K562 (cell line): Measurements from ENCODE around the gene MRPL38. TPM values are rescaled to one million over a fixed set of nuclear protein-coding genes. Genes with fewer than 3 reads are reported as not detected.
A peak's percentile ranks its signal among the peaks of the same experiment; 100 is the strongest.

Experiments used
- ATAC-seq: fragments of 200-7000 bp; cut with Tn5 transposase; 3 replicates; pipeline ENCODE4 v1.9.1; 2020; ENCODE audit warnings: moderate library complexity
- BruUV-seq: library from RNA; stranded (reverse); fragments of 400-500 nt; replicated peaks from 2 replicates; lab custom pipeline; 2021; lab: Mats Ljungman, UMichigan
- CTCF ChIA-PET: fragments of 300-600 bp; formaldehyde crosslinking; extraction: SDS; loops from one replicate; lab custom pipeline; 2021; ENCODE audit warnings: low intra/inter-chr PET ratio; lab: Yijun Ruan, JAX
- POLR2A ChIA-PET: fragments of 300-600, 350-650 bp; sonication (Branson Sonifier 250); formaldehyde crosslinking; extraction: SDS; loops from one replicate; lab custom pipeline; 2021; ENCODE audit warnings: antibody characterized with exemption, inconsistent platforms; lab: Yijun Ruan, JAX
- DNase-seq, 4 experiments: peaks; one replicate each; pipeline versions ENCODE4 v3.0.0 to v3.0.0-alpha.2; 2011 to 2018; ENCODE audit warnings: low spot score in 3 of 4, mixed read lengths in 3 of 4; ENCODE audit errors: extremely low read depth in 1 of 4
- FAIRE-seq: peaks from 2 replicates; lab custom pipeline; 2011; peaks lifted over from hg19 to GRCh38; lab: Jason Lieb, UNC
- H2AFZ ChIP-seq: 2 replicates; pipeline ENCODE4 v1.6.0; 2011; ENCODE audit warnings: low read depth, low read length, control low read depth, inconsistent platforms
- H3K27ac ChIP-seq: fragments of 200-600 bp; 3 replicates; pipeline ENCODE4 v1.8.0; 2011; ENCODE audit warnings: low read depth, mild to moderate bottlenecking, control low read depth, inconsistent platforms, low read length, moderate library complexity, mixed read lengths; ENCODE audit errors: extremely low read depth
- H3K27me3 ChIP-seq, 2 experiments: fragments of 300-600 bp in 1 of 2; 2 replicates in 1 of 2; 3 replicates in 1 of 2; pipeline versions ENCODE4 v1.6.0 to v1.8.0; 2011; ENCODE audit warnings: inconsistent platforms in 2 of 2, low read length in 2 of 2, mild to moderate bottlenecking in 1 of 2, mixed read lengths in 1 of 2, moderate library complexity in 1 of 2; ENCODE audit not compliant: control insufficient read depth in 2 of 2, insufficient read depth in 2 of 2
- H3K36me3 ChIP-seq: fragments of 300-600 bp; 3 replicates; pipeline ENCODE4 v1.8.0; 2011; ENCODE audit warnings: mild to moderate bottlenecking, low read length, inconsistent platforms; ENCODE audit not compliant: control insufficient read depth, insufficient read depth
- H3K4me1 ChIP-seq, 2 experiments: fragments of 200-600 bp in 1 of 2; replicated peaks in 1 of 2; 2 replicates in 1 of 2; 3 replicates in 1 of 2; pipeline versions ENCODE4 v1.5.1 to v1.8.0; 2011; ENCODE audit warnings: inconsistent platforms in 2 of 2, low read length in 2 of 2, mild to moderate bottlenecking in 1 of 2, mixed read lengths in 1 of 2, moderate library complexity in 1 of 2; ENCODE audit not compliant: control insufficient read depth in 2 of 2, insufficient read depth in 2 of 2
- H3K4me2 ChIP-seq: 2 replicates; pipeline ENCODE4 v1.6.1; 2011; ENCODE audit warnings: low read length, control low read depth, inconsistent platforms, mixed read lengths; ENCODE audit not compliant: insufficient read depth
- H3K4me3 ChIP-seq: fragments of 200-600 bp; sonication (generic), shearing (Covaris generic); 2 replicates; pipeline ENCODE4 v1.5.1; 2016; ENCODE audit warnings: control low read depth, inconsistent platforms
- H3K79me2 ChIP-seq: fragments of 200-600 bp; 3 replicates; pipeline ENCODE4 v1.8.0; 2011; ENCODE audit warnings: low read length, inconsistent platforms; ENCODE audit not compliant: control insufficient read depth, insufficient read depth
- H3K9ac ChIP-seq, 2 experiments: 2 replicates each; pipeline versions ENCODE4 v1.6.0 to v1.6.1; 2011; ENCODE audit warnings: low read depth in 2 of 2, low read length in 2 of 2, control low read depth in 1 of 2, inconsistent platforms in 1 of 2, mild to moderate bottlenecking in 1 of 2, mixed read lengths in 1 of 2; ENCODE audit not compliant: insufficient read depth in 1 of 2
- H3K9me1 ChIP-seq: one replicate; pipeline ENCODE4 v1.6.0; 2011; ENCODE audit warnings: inconsistent platforms, mild to moderate bottlenecking, low read length, moderate library complexity; ENCODE audit not compliant: control insufficient read depth, insufficient read depth
- H3K9me3 ChIP-seq: replicated peaks from 2 replicates; pipeline ENCODE4 v1.5.1; 2011; ENCODE audit warnings: low read depth, low read length, inconsistent platforms; ENCODE audit not compliant: control insufficient read depth, insufficient read depth
- H4K20me1 ChIP-seq: replicated peaks from 2 replicates; pipeline ENCODE4 v1.6.1; 2011; ENCODE audit warnings: low read length, inconsistent platforms, mixed read lengths; ENCODE audit not compliant: control insufficient read depth, insufficient read depth
- BRD9 ChIP-seq: fragments of 450-650 bp; IDR thresholded peaks from 2 replicates; pipeline ENCODE4 v1.6.1; 2018; ENCODE audit warnings: low read depth; ENCODE audit not compliant: partially characterized antibody
- CBX3 ChIP-seq, 2 experiments: IDR thresholded peaks; 1 replicate in 1 of 2; 2 replicates in 1 of 2; pipeline ENCODE4 v1.6.1; 2012; ENCODE audit warnings: inconsistent platforms in 2 of 2, low read length in 2 of 2, borderline replicate concordance in 1 of 2, control low read depth in 1 of 2
- EWSR1 ChIP-seq: fragments of 450-650 bp; IDR thresholded peaks from 2 replicates; pipeline ENCODE4 v1.6.1; 2018; ENCODE audit warnings: borderline replicate concordance, mild to moderate bottlenecking, low read depth, moderate library complexity; ENCODE audit not compliant: partially characterized antibody
- KLF16 ChIP-seq: IDR thresholded peaks from 2 replicates; pipeline ENCODE4 v1.6.1; 2016; ENCODE audit warnings: antibody characterized with exemption
- LCOR ChIP-seq: sonication (generic); formaldehyde crosslinking; IDR thresholded peaks from 2 replicates; pipeline ENCODE4 v1.8.0; 2022; ENCODE audit warnings: mild to moderate bottlenecking, missing genetic modification reagents
- MAFK ChIP-seq: IDR thresholded peaks from 2 replicates; pipeline ENCODE4 v1.6.1; 2011; ENCODE audit warnings: low read length, improper control_type of control experiment
- NCOA4 ChIP-seq: fragments of 450-650 bp; IDR thresholded peaks from 2 replicates; pipeline ENCODE4 v1.6.1; 2018; ENCODE audit warnings: mild to moderate bottlenecking; ENCODE audit not compliant: partially characterized antibody
- SMARCA5 ChIP-seq: fragments of 450-650 bp; IDR thresholded peaks from 2 replicates; pipeline ENCODE4 v1.6.1; 2016
- ZEB2 ChIP-seq: fragments of 450-650 bp; IDR thresholded peaks from 2 replicates; pipeline ENCODE4 v1.6.1; 2016
- ZNF175 ChIP-seq: fragments of 200-800 bp; sonication (Bioruptor generic); IDR thresholded peaks from 2 replicates; pipeline ENCODE4 v1.6.1; 2016; ENCODE audit warnings: low read depth, mild to moderate bottlenecking, missing genetic modification characterization, missing compliant biosample characterization
- ZNF224 ChIP-seq: sonication (generic); formaldehyde crosslinking; IDR thresholded peaks from 2 replicates; pipeline ENCODE4 v1.8.0; 2022; ENCODE audit warnings: mild to moderate bottlenecking, missing genetic modification reagents
- ZNF76 ChIP-seq: fragments of 250-450 bp; sonication (Bioruptor Pico); IDR thresholded peaks from 2 replicates; pipeline ENCODE4 v1.4.0; 2020; ENCODE audit warnings: mild to moderate bottlenecking, moderate library complexity, borderline replicate concordance
- ZNF778 ChIP-seq: fragments of 450-650 bp; formaldehyde crosslinking; IDR thresholded peaks from 2 replicates; pipeline ENCODE4 v1.4.0; 2020; ENCODE audit warnings: mild to moderate bottlenecking, moderate library complexity
- WGBS: fragments of 100-300 bp; shearing (Covaris generic); methylation state at CpG from one replicate; pipeline ENCODE4 v1.1.6; 2016; ENCODE audit warnings: low coverage, mixed read lengths; ENCODE audit not compliant: insufficient coverage; ENCODE audit errors: missing lambda C conversion rate; 5-methylcytosine and 5-hydroxymethylcytosine counted together
- in situ Hi-C: fragments of 300-500 bp; cut with MboI; formaldehyde crosslinking; loops from 4 replicates; pipeline ENCODE4 v1.15.0; 2018; ENCODE audit warnings: inconsistent platforms, mixed read lengths
- intact Hi-C: fragments of 100-400 bp; cut with micrococcal nuclease; formaldehyde crosslinking; loops from 2 replicates; pipeline ENCODE4 v1.14.2; 2022
- polyA plus RNA-seq, 8 experiments: library from polyadenylated mRNA; depleted of rRNA in 4 of 8; stranded (reverse) in 5 of 8; unstranded in 3 of 8; fragments of >200 nt; fragmentation: Nextera tagmentation in 2 of 8; fragmentation: Illumina TruSeq in 1 of 8; extraction: Ambion mirVana in 2 of 8; extraction: Trizol in 1 of 8; gene quantifications; 2 replicates each; pipeline versions ENCODE4 v1.2.1 to v1.2.3, GENCODE V29; 2011 to 2014; ENCODE audit warnings: inconsistent platforms in 1 of 8, missing spikeins in 1 of 8
- total RNA-seq, 7 experiments: library from RNA; depleted of rRNA in 6 of 7; stranded (reverse); fragments of >200 nt in 6 of 7; fragmentation: Illumina TruSeq in 2 of 7; extraction: Trizol in 2 of 7; gene quantifications; 2 replicates each; pipeline versions ENCODE4 v1.2.1 to v1.2.3, GENCODE V29; 2011 to 2021; ENCODE audit warnings: low replicate concordance in 1 of 7
- TF ChIP-seq, protein P1 (sequence below): fragments of 200-800 bp; sonication (Bioruptor generic); IDR thresholded peaks from 2 replicates; pipeline ENCODE4 v1.6.1; 2016; ENCODE audit warnings: missing genetic modification characterization, missing compliant biosample characterization
- TF ChIP-seq, protein P2 (sequence below): fragments of 450-650 bp; formaldehyde crosslinking; conservative IDR thresholded peaks from 2 replicates; pipeline ENCODE4 v1.4.0; 2022; ENCODE audit warnings: mild to moderate bottlenecking, missing genetic modification characterization

MRPL38 gene
- total and polyA plus RNA-seq, 9 of the 15 experiments (the other 6 are each of a cell fraction or from before 2014, with no cell fraction given), result 4.5 to 154 (median 48.5) TPM

DNA sequence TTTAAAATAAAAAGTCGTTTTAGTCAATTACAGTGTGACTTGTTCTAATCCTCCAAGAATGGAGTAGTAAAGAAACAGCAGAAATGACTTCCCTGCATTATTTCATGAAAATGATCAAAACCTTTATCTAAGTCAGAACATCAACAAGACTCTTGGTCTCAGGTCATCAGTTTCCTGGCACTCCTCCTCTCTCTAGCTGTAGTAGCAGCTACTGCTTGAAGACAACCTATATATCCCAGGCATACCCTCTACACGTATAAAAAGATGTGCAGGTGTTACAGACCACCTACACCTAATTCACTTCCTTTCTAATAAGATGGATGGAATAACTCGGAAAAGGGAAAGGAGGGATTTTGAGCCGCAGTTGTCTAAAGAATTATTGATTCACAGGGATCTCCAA, 37.8 kb upstream of the MRPL38 start (continued):
- TF ChIP-seq ZNF175 (no peak), ZNF224 (no peak), NCOA4 (no peak)
- TF ChIP-seq, protein P1, sequence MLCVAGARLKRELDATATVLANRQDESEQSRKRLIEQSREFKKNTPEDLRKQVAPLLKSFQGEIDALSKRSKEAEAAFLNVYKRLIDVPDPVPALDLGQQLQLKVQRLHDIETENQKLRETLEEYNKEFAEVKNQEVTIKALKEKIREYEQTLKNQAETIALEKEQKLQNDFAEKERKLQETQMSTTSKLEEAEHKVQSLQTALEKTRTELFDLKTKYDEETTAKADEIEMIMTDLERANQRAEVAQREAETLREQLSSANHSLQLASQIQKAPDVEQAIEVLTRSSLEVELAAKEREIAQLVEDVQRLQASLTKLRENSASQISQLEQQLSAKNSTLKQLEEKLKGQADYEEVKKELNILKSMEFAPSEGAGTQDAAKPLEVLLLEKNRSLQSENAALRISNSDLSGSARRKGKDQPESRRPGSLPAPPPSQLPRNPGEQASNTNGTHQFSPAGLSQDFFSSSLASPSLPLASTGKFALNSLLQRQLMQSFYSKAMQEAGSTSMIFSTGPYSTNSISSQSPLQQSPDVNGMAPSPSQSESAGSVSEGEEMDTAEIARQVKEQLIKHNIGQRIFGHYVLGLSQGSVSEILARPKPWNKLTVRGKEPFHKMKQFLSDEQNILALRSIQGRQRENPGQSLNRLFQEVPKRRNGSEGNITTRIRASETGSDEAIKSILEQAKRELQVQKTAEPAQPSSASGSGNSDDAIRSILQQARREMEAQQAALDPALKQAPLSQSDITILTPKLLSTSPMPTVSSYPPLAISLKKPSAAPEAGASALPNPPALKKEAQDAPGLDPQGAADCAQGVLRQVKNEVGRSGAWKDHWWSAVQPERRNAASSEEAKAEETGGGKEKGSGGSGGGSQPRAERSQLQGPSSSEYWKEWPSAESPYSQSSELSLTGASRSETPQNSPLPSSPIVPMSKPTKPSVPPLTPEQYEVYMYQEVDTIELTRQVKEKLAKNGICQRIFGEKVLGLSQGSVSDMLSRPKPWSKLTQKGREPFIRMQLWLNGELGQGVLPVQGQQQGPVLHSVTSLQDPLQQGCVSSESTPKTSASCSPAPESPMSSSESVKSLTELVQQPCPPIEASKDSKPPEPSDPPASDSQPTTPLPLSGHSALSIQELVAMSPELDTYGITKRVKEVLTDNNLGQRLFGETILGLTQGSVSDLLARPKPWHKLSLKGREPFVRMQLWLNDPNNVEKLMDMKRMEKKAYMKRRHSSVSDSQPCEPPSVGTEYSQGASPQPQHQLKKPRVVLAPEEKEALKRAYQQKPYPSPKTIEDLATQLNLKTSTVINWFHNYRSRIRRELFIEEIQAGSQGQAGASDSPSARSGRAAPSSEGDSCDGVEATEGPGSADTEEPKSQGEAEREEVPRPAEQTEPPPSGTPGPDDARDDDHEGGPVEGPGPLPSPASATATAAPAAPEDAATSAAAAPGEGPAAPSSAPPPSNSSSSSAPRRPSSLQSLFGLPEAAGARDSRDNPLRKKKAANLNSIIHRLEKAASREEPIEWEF, result no peak

DNA sequence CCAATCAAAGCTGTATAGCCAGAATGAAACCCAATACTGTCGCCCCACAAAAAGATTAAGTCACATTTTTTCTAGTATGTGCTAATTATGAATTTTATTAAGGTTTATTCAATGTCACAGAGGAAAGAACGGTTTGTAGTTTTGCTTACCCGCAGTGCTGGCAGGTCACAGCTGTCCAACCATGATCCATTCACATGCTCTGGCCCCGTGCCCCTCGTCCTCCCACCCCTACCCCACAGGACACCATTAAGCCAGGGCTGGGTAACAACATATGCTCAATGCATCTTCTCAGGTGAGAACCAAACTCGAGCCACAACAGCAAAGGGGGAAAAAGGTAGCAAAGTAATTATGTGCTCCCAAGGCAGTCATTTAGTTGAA, 36.7 kb upstream of the MRPL38 start:
- intact Hi-C loops, result loop anchor here (5.0 kb wide), 1 partner anchor 36 kb away; the partner anchor contains the start of genes ACOX1 and TEN1
- TF ChIP-seq ZEB2 (no peak), EWSR1 (no peak), ZNF76 (no peak), SMARCA5 (no peak), LCOR (CRISPR knock-in tag) (no peak), MAFK (no peak), CBX3 (IDR thresholded peaks at IDR 0.05; ENCODE audit: borderline replicate concordance in 1 of 2, low read length in 2 of 2) (no peak), BRD9 (no peak), KLF16 (no peak), ZNF778 (CRISPR knock-in tag) (no peak)
- TF ChIP-seq, protein P2, sequence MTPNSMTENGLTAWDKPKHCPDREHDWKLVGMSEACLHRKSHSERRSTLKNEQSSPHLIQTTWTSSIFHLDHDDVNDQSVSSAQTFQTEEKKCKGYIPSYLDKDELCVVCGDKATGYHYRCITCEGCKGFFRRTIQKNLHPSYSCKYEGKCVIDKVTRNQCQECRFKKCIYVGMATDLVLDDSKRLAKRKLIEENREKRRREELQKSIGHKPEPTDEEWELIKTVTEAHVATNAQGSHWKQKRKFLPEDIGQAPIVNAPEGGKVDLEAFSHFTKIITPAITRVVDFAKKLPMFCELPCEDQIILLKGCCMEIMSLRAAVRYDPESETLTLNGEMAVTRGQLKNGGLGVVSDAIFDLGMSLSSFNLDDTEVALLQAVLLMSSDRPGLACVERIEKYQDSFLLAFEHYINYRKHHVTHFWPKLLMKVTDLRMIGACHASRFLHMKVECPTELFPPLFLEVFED (CRISPR knock-in tag), result no peak

More for the DNA sequence above, 36.7 kb upstream of the MRPL38 start:
- peak overlapping the region; percentile 87 for H3K4me2 ChIP-seq
- no peaks in the 10 kb centered on the region for H4K20me1 ChIP-seq
- CTCF ChIA-PET, result no interaction called here
- H2AFZ ChIP-seq, result peak overlapping the region; percentile 91
- in situ Hi-C loops, result no loop called here
- WGBS, result 22% methylated on average over 6 of the region's 6 CpGs
- no peaks in the 10 kb centered on the region for H3K9me3 ChIP-seq
- ATAC-seq, result 0 out of 3 replicates have a peak, but pooled peaks have one; percentile 2
- peak in 1 of 4 experiments; percentile 26 for DNase-seq
- peaks cover 0 to 13% of the 10 kb centered on the region in 2 experiments; a peak in 3 of 5 replicates for H3K4me1 ChIP-seq
- H3K9ac ChIP-seq, result peak overlapping the region; percentile 85 to 98
- POLR2A ChIA-PET, result interaction anchor here (0.6 to 1.8 kb wide), 13 partner anchors 8 to 458 kb away, joined by 3 to 15 read pairs (median 3); partner anchors contain the start of genes ACOX1 and TEN1
- no peak for FAIRE-seq
- peak overlapping the region; percentile 49; the same call in 2 of the 3 replicates for H3K27ac ChIP-seq
- H3K79me2 ChIP-seq, result peaks cover 6% of the 10 kb centered on the region; the same call in 1 of the 3 replicates
- no TSS peak for BruUV-seq
- H3K4me3 ChIP-seq, result peak overlapping the region; percentile 78
- H3K27me3 ChIP-seq, result no peaks in the 10 kb centered on the region
- H3K9me1 ChIP-seq, result no peaks in the 10 kb centered on the region
- H3K36me3 ChIP-seq, result peaks cover 3% of the 10 kb centered on the region; the same call in 1 of the 3 replicates
